Neutrophil (primary cell): ENCODE data around the gene PRR5L.

ENCODE experiments used
- H3K27ac ChIP-seq: fragments of 200-600 bp; sonication (generic); 2 replicates; pipeline ENCODE4 v1.5.1; 2016; ENCODE audit warnings: mild to moderate bottlenecking, moderate library complexity
- H3K27me3 ChIP-seq: fragments of 200-600 bp; sonication (generic); 2 replicates; pipeline ENCODE4 v1.6.0; 2016; ENCODE audit warnings: mild to moderate bottlenecking
- H3K36me3 ChIP-seq: fragments of 200-600 bp; sonication (generic); 2 replicates; pipeline ENCODE4 v1.5.1; 2017
- H3K4me1 ChIP-seq, 2 experiments: fragments of 200-600 bp in 1 of 2; sonication (generic) in 1 of 2; 1 replicate in 1 of 2; 2 replicates in 1 of 2; pipeline versions ENCODE4 v1.5.1 to v1.6.1; 2013 to 2016; ENCODE audit warnings: low read depth in 1 of 2, low read length in 1 of 2, mild to moderate bottlenecking in 1 of 2, moderate library complexity in 1 of 2; ENCODE audit not compliant: control insufficient read depth in 1 of 2, insufficient read depth in 1 of 2
- H3K4me3 ChIP-seq, 2 experiments: fragments of 200-600 bp in 1 of 2; sonication (generic) in 1 of 2; 1 replicate in 1 of 2; 2 replicates in 1 of 2; pipeline ENCODE4 v1.5.1; 2013 to 2016; ENCODE audit warnings: low read depth in 1 of 2, low read length in 1 of 2, mild to moderate bottlenecking in 1 of 2, moderate library complexity in 1 of 2
- H3K9me3 ChIP-seq: fragments of 200-600 bp; sonication (generic); 2 replicates; pipeline ENCODE4 v1.5.1; 2016
- TF ChIP-seq, protein P1 (sequence below): fragments of 200-600 bp; sonication (generic); IDR thresholded peaks from 2 replicates; pipeline ENCODE4 v1.5.1; 2016; ENCODE audit warnings: antibody characterized with exemption

Gene PRR5L

DNA sequence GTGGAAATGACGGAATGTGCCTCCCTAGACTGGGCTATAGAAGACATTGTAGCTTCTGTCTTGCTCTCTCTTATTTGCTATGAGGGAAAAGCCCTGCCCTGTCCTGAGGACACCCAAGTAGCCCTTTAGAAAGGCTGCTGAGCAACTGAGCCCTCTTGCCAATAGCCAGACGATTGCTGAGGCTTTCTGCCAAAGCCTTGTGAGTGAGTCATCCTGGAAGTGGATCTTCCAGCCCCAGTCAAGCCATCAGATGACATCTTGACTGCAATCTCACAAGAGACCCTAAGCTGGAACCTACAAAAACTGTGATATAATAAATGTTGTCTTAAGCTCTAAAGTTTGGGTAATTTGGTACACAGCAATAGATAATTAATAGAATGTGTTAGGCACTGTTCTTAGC, 217.9 kb downstream of the PRR5L start:
- no peak overlapping the region for H3K4me3 ChIP-seq
- TF ChIP-seq, protein P1, sequence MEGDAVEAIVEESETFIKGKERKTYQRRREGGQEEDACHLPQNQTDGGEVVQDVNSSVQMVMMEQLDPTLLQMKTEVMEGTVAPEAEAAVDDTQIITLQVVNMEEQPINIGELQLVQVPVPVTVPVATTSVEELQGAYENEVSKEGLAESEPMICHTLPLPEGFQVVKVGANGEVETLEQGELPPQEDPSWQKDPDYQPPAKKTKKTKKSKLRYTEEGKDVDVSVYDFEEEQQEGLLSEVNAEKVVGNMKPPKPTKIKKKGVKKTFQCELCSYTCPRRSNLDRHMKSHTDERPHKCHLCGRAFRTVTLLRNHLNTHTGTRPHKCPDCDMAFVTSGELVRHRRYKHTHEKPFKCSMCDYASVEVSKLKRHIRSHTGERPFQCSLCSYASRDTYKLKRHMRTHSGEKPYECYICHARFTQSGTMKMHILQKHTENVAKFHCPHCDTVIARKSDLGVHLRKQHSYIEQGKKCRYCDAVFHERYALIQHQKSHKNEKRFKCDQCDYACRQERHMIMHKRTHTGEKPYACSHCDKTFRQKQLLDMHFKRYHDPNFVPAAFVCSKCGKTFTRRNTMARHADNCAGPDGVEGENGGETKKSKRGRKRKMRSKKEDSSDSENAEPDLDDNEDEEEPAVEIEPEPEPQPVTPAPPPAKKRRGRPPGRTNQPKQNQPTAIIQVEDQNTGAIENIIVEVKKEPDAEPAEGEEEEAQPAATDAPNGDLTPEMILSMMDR = no peak
- H3K9me3 ChIP-seq = no peaks in the 10 kb centered on the region
- peaks cover 13% of the 10 kb centered on the region in 2 experiments for H3K4me1 ChIP-seq
- no peaks in the 10 kb centered on the region for H3K36me3 ChIP-seq
- no peak overlapping the region for H3K27ac ChIP-seq
- H3K27me3 ChIP-seq = no peaks in the 10 kb centered on the region
